HG03354 (cell line): ENCODE results near the gene ROS1.
"Not testable (repeated sequence)": the region's sequence is repeated elsewhere in the genome, so short reads cannot be mapped to it uniquely, and the experiment has no call there.

ENCODE experiments used
- ATAC-seq: cut with Tn5 transposase; IDR thresholded peaks from one replicate; pipeline ENCODE4 v1.9.1; 2021; ENCODE audit warnings: mild to moderate bottlenecking; ENCODE audit not compliant: unreplicated experiment, poor library complexity, severe bottlenecking

ROS1 gene

GRCh38 chr6:117272032-117272866 is 153.5 kb downstream of the ROS1 start:
- ATAC-seq: no peak

GRCh38 chr6:117270843-117271507 is 154.8 kb downstream of the ROS1 start:
- ATAC-seq: no peak

GRCh38 chr6:117270055-117270842 is 155.5 kb downstream of the ROS1 start:
- ATAC-seq: no peak

- no peak for ATAC-seq
Observed at GRCh38 chr6:117269638-117270054, 156.1 kb downstream of the ROS1 start.

- no peak for ATAC-seq
Observed at GRCh38 chr6:117268924-117269323, 156.8 kb downstream of the ROS1 start.

GRCh38 chr6:117267766-117268534 is 157.8 kb downstream of the ROS1 start:
- ATAC-seq: no peak

- ATAC-seq: no peak
Observed at GRCh38 chr6:117267054-117267347, 158.7 kb downstream of the ROS1 start.

GRCh38 chr6:117266257-117267053 is 159.3 kb downstream of the ROS1 start:
- no peak for ATAC-seq

- peak; percentile 37 for ATAC-seq
Observed at GRCh38 chr6:117265410-117266256, 160.1 kb downstream of the ROS1 start, which contains the start of gene VGLL2. VGLL2 (plus strand) TSS chr6:117265558; CDS start chr6:117265764, 206 bp downstream.

- ATAC-seq: peak; percentile 31
Observed at GRCh38 chr6:117264692-117265409, 160.9 kb downstream of the ROS1 start.

GRCh38 chr6:117264369-117264691 is 161.4 kb downstream of the ROS1 start:
- ATAC-seq: no peak

- no peak for ATAC-seq
Observed at GRCh38 chr6:117263353-117263927, 162.3 kb downstream of the ROS1 start.

GRCh38 chr6:117262799-117263198 is 162.9 kb downstream of the ROS1 start:
- ATAC-seq: no peak

- no peak for ATAC-seq
Observed at GRCh38 chr6:117253785-117254184, 172.0 kb downstream of the ROS1 start.

GRCh38 chr6:117244979-117245378 is 180.8 kb downstream of the ROS1 start:
- ATAC-seq: not testable (repeated sequence)

- not testable (repeated sequence) for ATAC-seq
Observed at GRCh38 chr6:117244571-117244970, 181.2 kb downstream of the ROS1 start.
